Spinal cord (tissue), 10 donors: ENCODE measurements around the gene SLC7A6OS. TPM values are rescaled to one million over a fixed set of nuclear protein-coding genes. Genes with fewer than 3 reads are reported as not detected.

ENCODE experiments used
- DNase-seq, 6 donors: peaks; one replicate each; pipeline versions ENCODE4 v3.0.0 to v3.0.0-alpha.2; 2013 to 2015; ENCODE audit warnings: low spot score in 6 of 6, low read depth in 4 of 6
- H3K27ac ChIP-seq: one replicate; pipeline ENCODE4 v1.5.1; 2013; ENCODE audit warnings: low read depth, low read length, control low read depth
- H3K27me3 ChIP-seq: one replicate; pipeline ENCODE4 v1.6.1; 2013; ENCODE audit warnings: low read length; ENCODE audit not compliant: control insufficient read depth, insufficient read depth
- H3K36me3 ChIP-seq: one replicate; pipeline ENCODE4 v1.6.1; 2013; ENCODE audit warnings: low read length; ENCODE audit not compliant: control insufficient read depth, insufficient read depth
- H3K4me1 ChIP-seq: one replicate; pipeline ENCODE4 v1.6.1; 2013; ENCODE audit warnings: low read length; ENCODE audit not compliant: control insufficient read depth, insufficient read depth
- H3K4me3 ChIP-seq: one replicate; pipeline ENCODE4 v1.5.1; 2013; ENCODE audit warnings: low read depth, low read length, control low read depth
- H3K9me3 ChIP-seq: one replicate; pipeline ENCODE4 v1.6.1; 2013; ENCODE audit warnings: low read length; ENCODE audit not compliant: control insufficient read depth, insufficient read depth
- WGBS: methylation state at CpG from one replicate; pipeline ENCODE4 v1.1.5; 2013; ENCODE audit warnings: missing lambda C conversion rate; ENCODE audit not compliant: insufficient coverage; 5-methylcytosine and 5-hydroxymethylcytosine counted together
- polyA plus RNA-seq, 2 donors: library from polyadenylated mRNA; unstranded; fragments of 120-200 nt; gene quantifications; one replicate each; pipeline ENCODE4 v1.2.1, GENCODE V29; 2013; ENCODE audit not compliant: insufficient read length in 2 of 2
- total RNA-seq, 2 donors: library from RNA; depleted of rRNA in 1 of 2; stranded (reverse); fragments of 120-200 nt in 1 of 2; fragments of >200 nt in 1 of 2; gene quantifications; one replicate each; pipeline versions ENCODE4 v1.2.3 to v1.2.4, GENCODE V29; 2013 to 2014
- donor health status: healthy.

The SLC7A6OS gene
- total and polyA plus RNA-seq, 4 donors = 13.4 to 23.0 (median 19.8) TPM

DNA sequence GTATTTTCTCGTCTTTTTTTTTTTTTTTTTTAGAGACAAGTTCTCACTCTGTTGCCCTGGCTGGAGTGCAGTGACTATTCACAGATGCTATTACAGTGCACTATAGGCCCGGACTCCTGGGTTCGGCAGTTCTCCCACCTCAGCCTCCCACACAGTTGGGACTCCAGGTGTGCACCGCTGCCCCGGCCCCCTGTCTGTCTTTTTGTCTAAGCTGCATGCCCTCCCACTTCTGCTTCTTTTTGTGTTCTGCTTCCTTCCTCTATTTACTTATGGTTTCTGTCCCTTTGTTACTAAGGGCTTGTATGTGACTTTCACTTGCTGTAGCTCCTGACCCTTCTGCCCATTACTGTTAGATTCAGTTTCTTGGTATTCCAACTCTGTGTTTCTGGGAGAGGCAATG is 25.9 kb downstream of the SLC7A6OS start:
- Histone ChIP-seq H3K36me3 (peaks cover 22% of the 10 kb centered on the region), H3K27me3 (no peaks in the 10 kb centered on the region), H3K27ac (no peak overlapping the region), H3K9me3 (no peaks in the 10 kb centered on the region), H3K4me1 (no peaks in the 10 kb centered on the region), H3K4me3 (no peak overlapping the region)
- DNase-seq = no peak
- 85% methylated on average over 3 of the region's 5 CpGs for WGBS

DNA sequence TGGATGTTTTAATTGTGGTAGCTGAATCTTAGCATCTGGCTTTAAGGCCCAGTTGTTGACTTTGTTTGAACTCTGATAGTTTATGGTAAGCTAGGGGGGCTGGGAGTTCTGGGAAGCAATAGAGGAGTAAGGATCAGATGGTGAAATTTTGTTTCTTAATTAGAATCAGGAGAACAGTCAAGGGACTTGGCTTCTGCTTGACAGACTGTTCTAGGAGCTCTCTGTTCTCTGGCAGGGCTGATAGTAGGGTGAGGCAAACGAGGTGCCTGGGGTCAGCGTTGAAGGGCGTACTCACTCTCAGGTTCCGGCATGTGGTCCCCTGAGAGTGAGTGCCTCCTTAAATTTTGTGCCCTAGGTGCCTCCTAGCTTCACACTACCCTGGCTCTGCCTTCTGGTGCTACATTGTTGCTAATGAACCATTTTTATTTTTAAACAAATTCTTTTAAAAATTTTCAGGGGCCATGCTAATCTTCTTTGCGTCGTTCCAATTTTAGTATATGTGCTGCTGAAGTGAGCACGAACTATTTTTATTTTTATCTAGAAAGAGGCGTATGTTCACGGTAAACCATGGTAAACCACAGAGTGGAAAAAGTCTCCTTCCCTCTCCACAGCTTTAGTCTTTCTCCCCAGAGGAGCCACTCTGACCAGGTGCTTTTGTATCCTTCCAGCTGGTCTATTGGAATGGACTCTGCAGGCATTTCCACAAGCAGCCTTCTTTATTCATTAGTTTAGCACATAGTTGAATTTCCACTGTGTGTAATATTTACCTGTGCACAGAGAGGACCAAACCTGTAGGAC is 26.7 kb downstream of the SLC7A6OS start:
- no peaks in the 10 kb centered on the region for H3K9me3 ChIP-seq
- no peaks in the 10 kb centered on the region for H3K27me3 ChIP-seq
- H3K36me3 ChIP-seq = peaks cover 27% of the 10 kb centered on the region
- no peak overlapping the region for H3K27ac ChIP-seq
- no peak for DNase-seq
- H3K4me3 ChIP-seq = no peak overlapping the region
- WGBS = 77% methylated on average over 3 of the region's 9 CpGs
- no peaks in the 10 kb centered on the region for H3K4me1 ChIP-seq

- Histone ChIP-seq H3K27ac (no peak overlapping the region), H3K4me1 (no peaks in the 10 kb centered on the region), H3K27me3 (no peaks in the 10 kb centered on the region), H3K9me3 (no peaks in the 10 kb centered on the region), H3K4me3 (no peak overlapping the region), H3K36me3 (peaks cover 29% of the 10 kb centered on the region)
- WGBS = 89% methylated on average over 3 of the region's 5 CpGs
- DNase-seq = no peak
These were observed 27.4 kb downstream of the SLC7A6OS start for GRCh38 chr16:68283346-68283745.

DNA sequence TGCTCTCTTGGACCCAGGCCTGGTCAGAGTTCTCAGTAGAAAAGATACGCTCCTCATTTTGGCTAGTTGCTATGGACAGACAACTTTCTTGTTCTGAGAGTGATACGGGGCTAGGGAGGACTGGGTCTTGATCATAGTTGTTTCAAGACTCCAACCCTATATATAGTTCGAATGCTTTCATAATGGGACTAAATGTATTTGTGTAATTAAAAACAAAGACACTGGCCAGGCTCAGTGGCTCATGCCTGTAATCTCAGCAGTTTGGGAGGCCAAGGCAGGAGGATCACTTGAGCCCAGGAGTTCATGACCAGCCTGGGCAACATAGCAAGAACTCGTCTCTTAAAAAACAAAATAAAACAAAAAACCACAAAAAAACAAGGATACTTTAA is 28.7 kb downstream of the SLC7A6OS start:
- Histone ChIP-seq H3K27me3 (no peaks in the 10 kb centered on the region), H3K27ac (no peak overlapping the region), H3K36me3 (peaks cover 26% of the 10 kb centered on the region), H3K4me1 (no peaks in the 10 kb centered on the region), H3K4me3 (no peak overlapping the region), H3K9me3 (no peaks in the 10 kb centered on the region)
- no CpG with 5 or more reads among the region's 4 CpGs for WGBS
- no peak for DNase-seq

GRCh38 chr16:68281368-68282063 is 29.2 kb downstream of the SLC7A6OS start:
- Histone ChIP-seq H3K27ac (no peak overlapping the region), H3K36me3 (peaks cover 26% of the 10 kb centered on the region), H3K4me1 (no peaks in the 10 kb centered on the region), H3K9me3 (no peaks in the 10 kb centered on the region), H3K27me3 (no peaks in the 10 kb centered on the region), H3K4me3 (no peak overlapping the region)
- DNase-seq = no peak
- WGBS = 90% methylated on average over 2 of the region's 4 CpGs

DNA sequence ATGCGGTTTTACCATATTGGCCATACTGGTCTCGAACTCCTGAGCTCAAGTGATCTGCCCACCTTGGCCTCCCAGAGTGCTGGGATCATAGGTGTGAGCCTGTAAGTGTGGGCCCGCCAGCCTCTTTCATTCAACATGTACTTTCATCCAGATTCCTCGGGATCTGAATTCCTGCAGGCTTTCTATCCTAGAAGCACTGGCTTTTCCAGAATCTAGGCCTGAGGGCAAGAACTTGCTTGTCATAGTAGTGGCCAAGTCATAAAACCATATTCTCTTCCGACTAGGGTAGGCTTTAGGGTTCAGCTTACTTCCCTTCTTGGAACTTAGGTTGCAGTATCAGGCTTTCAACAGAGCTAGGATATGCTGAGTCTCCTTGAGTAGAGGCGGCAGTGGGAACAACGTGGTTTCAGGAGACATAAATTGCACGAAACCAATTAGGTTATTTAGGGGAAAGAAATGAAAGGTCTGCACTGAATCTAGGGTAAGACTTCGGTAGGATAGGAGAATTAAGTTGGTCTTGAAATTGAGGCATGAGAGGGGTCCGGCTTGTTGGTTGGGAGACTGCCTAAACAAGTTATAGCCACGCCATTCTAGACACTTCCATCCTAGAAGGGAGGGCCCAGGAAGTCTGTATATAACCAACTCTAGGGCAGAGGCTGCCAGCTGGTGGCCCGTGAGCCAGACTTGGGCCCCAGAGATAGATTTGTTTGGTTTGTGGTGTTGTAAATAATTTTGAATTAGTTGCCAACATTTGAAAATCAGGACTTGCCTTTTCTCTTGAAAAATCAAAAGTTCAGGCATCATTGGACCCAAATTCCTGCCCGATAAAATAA is 30.8 kb downstream of the SLC7A6OS start:
- Histone ChIP-seq H3K4me3 (no peak overlapping the region), H3K9me3 (no peaks in the 10 kb centered on the region), H3K36me3 (peaks cover 28% of the 10 kb centered on the region), H3K27ac (no peak overlapping the region), H3K27me3 (no peaks in the 10 kb centered on the region), H3K4me1 (no peaks in the 10 kb centered on the region)
- 91% methylated on average over 12 of the region's 13 CpGs for WGBS
- DNase-seq = no peak

GRCh38 chr16:68276223-68276622 is 34.5 kb downstream of the SLC7A6OS start:
- no CpG with 5 or more reads among the region's 3 CpGs for WGBS
- peaks cover 36% of the 10 kb centered on the region for H3K36me3 ChIP-seq
- no peak overlapping the region for H3K4me3 ChIP-seq
- DNase-seq = no peak
- no peaks in the 10 kb centered on the region for H3K27me3 ChIP-seq
- no peak overlapping the region for H3K27ac ChIP-seq
- no peaks in the 10 kb centered on the region for H3K9me3 ChIP-seq
- H3K4me1 ChIP-seq = no peaks in the 10 kb centered on the region

DNA sequence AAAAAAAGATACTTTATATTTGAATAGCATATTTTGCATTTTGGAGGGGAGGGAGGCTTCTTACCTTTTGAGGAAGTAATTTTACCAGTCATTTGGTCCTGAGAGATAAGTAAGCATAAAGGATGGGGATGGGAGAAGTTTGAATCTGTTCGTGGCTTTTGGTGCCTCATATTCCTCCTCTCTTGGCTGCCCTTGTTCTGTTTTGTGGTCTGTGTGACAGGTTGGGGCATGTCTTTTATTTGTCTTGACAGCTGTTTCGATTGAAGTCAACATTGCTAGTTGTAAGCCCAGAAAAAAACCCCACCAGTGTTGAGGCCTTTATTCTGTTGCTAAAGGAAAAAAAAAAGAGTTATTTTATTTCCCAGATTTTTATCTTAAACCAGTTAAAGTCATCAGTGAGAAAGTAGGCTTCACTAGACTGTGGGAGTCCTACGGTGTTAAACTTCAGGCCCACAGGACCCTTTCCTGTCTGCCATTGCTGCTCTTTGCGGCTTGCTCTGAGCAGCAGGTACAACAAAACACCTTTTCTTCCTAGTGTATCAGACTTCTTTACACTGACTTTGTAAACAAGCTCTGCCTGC is 35.0 kb downstream of the SLC7A6OS start:
- Histone ChIP-seq H3K36me3 (peaks cover 31% of the 10 kb centered on the region), H3K9me3 (no peaks in the 10 kb centered on the region), H3K4me3 (no peak overlapping the region), H3K27ac (no peak overlapping the region), H3K27me3 (no peaks in the 10 kb centered on the region), H3K4me1 (no peaks in the 10 kb centered on the region)
- 87% methylated on average over 2 of the region's 4 CpGs for WGBS
- no peak for DNase-seq

GRCh38 chr16:68274441-68274840 is 36.3 kb downstream of the SLC7A6OS start:
- no peak overlapping the region for H3K27ac ChIP-seq
- peaks cover 29% of the 10 kb centered on the region for H3K36me3 ChIP-seq
- WGBS = 96% methylated on average over 2 of the region's 4 CpGs
- no peaks in the 10 kb centered on the region for H3K9me3 ChIP-seq
- no peak for DNase-seq
- no peaks in the 10 kb centered on the region for H3K27me3 ChIP-seq
- no peaks in the 10 kb centered on the region for H3K4me1 ChIP-seq
- H3K4me3 ChIP-seq = no peak overlapping the region
